Activated CD4-positive, CD25-positive, alpha-beta regulatory T cell treated with anti-CD3 and anti-CD28 coated beads, Interleukin-2, amount 50 U/mL, for 24 hours (primary cell): ENCODE measurements around the gene RORC.
"Not testable (repeated sequence)": the region's sequence is repeated elsewhere in the genome, so short reads cannot be mapped to it uniquely, and the experiment has no call there.

Source experiments
- ATAC-seq, 2 donors: fragments of 150-1000 bp; cut with Tn5 transposase; one replicate each; pipeline ENCODE4 v1.10.0; 2021; ENCODE audit warnings: mild to moderate bottlenecking in 1 of 2, moderate library complexity in 1 of 2

RORC gene

GRCh38 chr1:151769270-151769669 is 62.3 kb downstream of the RORC start:
- ATAC-seq = not testable (repeated sequence)

- ATAC-seq = not testable (repeated sequence)
Observed at GRCh38 chr1:151768351-151769066, 63.1 kb downstream of the RORC start.

GRCh38 chr1:151763990-151764389 is 67.6 kb downstream of the RORC start:
- no peak for ATAC-seq

- peak; percentile 99 to 100 for ATAC-seq
Observed at GRCh38 chr1:151762941-151763921, 68.4 kb downstream of the RORC start, which contains the start of gene MRPL9. TSS of gene MRPL9 (minus strand) at chr1:151763496. CDS start at chr1:151763479, 17 bp downstream.

- no peak for ATAC-seq
Observed at GRCh38 chr1:151760597-151761385, 70.8 kb downstream of the RORC start.

- no peak for ATAC-seq
Observed at GRCh38 chr1:151759241-151759640, 72.4 kb downstream of the RORC start.

GRCh38 chr1:151756291-151756690 is 75.3 kb downstream of the RORC start:
- ATAC-seq = peak; percentile 67 to 72
